ENCODE results near the gene XYLT1.

The XYLT1 gene

DNA sequence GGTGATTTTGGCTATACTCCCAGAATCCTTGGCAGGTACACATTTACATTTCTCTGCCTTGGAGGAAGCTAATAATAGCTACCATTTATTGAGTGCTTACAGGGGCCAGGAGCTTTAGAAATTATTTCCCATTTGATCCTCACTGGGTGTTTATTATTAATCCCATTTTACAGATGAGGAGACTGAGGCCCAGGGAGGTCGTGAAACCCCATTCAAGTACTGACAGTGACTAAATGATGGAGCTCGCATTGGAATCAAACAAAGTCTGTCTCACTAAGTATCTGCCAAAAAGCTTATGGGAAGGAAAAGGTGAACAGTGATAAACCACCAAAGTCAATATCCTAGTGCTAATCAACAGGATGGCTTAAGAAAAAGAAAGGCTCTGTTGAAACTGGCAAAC, 33.3 kb upstream of the XYLT1 start:
- Mint-ChIP-seq H3K9me3 (peaks cover 20% of the 10 kb centered on the region), H3K4me1 (no peaks in the 10 kb centered on the region), H3K36me3 (ENCODE audit: low read depth) (peaks cover 6% of the 10 kb centered on the region), H3K4me3 (no peak overlapping the region), H3K27me3 (ENCODE audit: low read depth) (peaks cover 17% of the 10 kb centered on the region), H3K27ac (no peak overlapping the region)
- TF ChIP-seq, protein P1, sequence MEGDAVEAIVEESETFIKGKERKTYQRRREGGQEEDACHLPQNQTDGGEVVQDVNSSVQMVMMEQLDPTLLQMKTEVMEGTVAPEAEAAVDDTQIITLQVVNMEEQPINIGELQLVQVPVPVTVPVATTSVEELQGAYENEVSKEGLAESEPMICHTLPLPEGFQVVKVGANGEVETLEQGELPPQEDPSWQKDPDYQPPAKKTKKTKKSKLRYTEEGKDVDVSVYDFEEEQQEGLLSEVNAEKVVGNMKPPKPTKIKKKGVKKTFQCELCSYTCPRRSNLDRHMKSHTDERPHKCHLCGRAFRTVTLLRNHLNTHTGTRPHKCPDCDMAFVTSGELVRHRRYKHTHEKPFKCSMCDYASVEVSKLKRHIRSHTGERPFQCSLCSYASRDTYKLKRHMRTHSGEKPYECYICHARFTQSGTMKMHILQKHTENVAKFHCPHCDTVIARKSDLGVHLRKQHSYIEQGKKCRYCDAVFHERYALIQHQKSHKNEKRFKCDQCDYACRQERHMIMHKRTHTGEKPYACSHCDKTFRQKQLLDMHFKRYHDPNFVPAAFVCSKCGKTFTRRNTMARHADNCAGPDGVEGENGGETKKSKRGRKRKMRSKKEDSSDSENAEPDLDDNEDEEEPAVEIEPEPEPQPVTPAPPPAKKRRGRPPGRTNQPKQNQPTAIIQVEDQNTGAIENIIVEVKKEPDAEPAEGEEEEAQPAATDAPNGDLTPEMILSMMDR (IDR thresholded peaks at IDR 0.05; ENCODE audit: unreplicated experiment in 3 of 3) = no peak

DNA sequence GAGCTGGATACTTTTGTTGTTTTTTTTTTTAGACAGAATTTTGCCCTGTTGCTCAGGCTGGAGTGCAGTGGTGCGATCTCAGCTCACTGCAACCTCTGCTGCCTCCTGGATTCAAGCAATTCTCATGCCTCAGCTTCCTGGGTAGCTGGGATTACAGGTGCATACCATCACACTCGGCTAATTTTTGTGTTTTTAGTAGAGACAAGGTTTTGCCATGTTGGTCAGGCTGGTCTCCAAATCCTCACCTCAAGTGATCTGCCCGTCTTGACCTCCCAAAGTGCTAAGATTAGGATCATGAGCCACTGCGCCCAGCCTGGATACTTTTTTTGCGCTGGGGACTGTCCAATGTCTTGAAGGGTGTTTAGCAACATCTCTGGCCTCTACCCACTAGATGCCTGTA, 32.6 kb upstream of the XYLT1 start:
- H3K27me3 Mint-ChIP-seq (ENCODE audit: low read depth) = peaks cover 19% of the 10 kb centered on the region
- H3K4me1 Mint-ChIP-seq = no peaks in the 10 kb centered on the region
- H3K27ac Mint-ChIP-seq = no peak overlapping the region
- peaks cover 16% of the 10 kb centered on the region for H3K9me3 Mint-ChIP-seq
- TF ChIP-seq, protein P1 (IDR thresholded peaks at IDR 0.05; ENCODE audit: unreplicated experiment in 3 of 3) = no peak
- H3K36me3 Mint-ChIP-seq (ENCODE audit: low read depth) = peaks cover 6% of the 10 kb centered on the region
- no peak overlapping the region for H3K4me3 Mint-ChIP-seq

DNA sequence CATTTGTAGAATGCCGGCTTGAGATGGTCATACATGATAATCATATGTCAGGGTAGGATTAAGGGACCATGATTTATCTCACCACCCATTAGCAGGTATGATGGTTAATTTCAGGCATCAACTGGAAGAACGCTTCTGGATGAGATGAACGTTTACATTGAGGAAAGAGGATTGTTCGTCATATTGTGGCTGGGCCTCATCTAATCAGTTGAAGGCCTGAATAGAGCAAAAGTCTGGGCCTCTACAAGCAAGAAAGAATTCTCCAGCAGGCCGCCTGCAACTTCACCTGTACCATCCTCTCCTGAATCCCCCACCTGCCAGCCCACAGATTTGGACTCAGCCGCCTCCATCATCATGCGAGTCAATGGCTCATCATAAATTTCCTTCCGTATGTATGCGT, 30.6 kb upstream of the XYLT1 start:
- Mint-ChIP-seq H3K4me3 (no peak overlapping the region), H3K9me3 (peaks cover 10% of the 10 kb centered on the region), H3K27me3 (ENCODE audit: low read depth) (peaks cover 22% of the 10 kb centered on the region), H3K36me3 (ENCODE audit: low read depth) (peaks cover 6% of the 10 kb centered on the region), H3K4me1 (no peaks in the 10 kb centered on the region), H3K27ac (no peak overlapping the region)
- TF ChIP-seq, protein P1 (IDR thresholded peaks at IDR 0.05; ENCODE audit: unreplicated experiment in 3 of 3) = no peak

DNA sequence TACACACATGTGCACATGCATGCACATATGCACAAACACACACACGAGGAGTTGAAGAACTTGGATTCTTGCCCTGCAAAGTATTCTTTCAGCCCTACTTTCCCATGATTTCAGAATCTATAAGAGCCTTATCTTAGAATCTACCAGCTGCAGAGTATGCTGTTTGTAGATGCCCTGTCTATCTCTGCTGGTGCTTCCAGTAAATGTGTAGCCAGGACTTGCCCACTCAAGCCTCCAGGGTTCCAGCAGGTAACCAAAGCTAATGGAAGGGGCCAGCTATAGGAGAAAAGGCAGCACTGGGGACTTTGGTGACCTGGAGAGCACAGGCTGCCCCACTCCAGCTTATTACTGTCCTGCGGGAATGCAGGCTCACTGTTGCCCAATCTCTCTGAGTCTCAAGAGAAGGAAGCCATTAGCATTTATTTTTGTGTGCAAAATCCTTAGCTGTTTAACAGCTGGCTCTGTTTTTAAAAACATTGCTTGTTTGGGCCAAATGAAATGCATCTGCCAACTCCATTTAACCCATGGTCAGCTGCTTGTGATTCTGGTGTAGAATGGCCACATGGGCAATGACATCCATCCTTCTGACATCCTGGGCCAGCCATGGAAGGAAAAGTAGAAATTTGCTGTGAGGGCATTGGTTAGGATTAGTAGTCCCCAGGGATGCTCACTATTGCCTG, 28.6 kb upstream of the XYLT1 start:
- Mint-ChIP-seq H3K27me3 (ENCODE audit: low read depth) (peaks cover 25% of the 10 kb centered on the region), H3K27ac (no peak overlapping the region), H3K4me3 (no peak overlapping the region), H3K9me3 (peaks cover 7% of the 10 kb centered on the region), H3K36me3 (ENCODE audit: low read depth) (peaks cover 3% of the 10 kb centered on the region), H3K4me1 (no peaks in the 10 kb centered on the region)
- TF ChIP-seq, protein P1 (IDR thresholded peaks at IDR 0.05; ENCODE audit: unreplicated experiment in 3 of 3) = no peak

DNA sequence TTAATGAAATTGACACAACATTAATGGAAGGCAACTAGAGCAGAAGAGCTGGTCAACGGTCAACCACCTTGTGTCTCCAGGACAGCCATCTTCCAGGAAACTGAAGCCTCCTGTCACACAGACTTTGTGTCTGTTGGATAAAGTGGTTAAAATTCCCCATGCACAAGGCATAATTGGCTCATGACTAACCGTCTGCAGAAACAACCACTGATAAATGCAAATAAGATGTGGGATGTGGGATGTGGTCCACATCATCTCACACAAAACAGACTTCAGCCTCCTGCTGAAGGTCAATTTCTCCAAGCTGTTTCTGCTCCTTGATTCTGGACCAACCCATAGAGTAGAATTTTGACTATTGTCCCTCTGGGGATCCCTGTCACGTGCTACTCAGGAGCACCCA, 26.9 kb upstream of the XYLT1 start:
- H3K27me3 Mint-ChIP-seq (ENCODE audit: low read depth) = peaks cover 22% of the 10 kb centered on the region
- no peaks in the 10 kb centered on the region for H3K4me1 Mint-ChIP-seq
- no peaks in the 10 kb centered on the region for H3K36me3 Mint-ChIP-seq (ENCODE audit: low read depth)
- no peak overlapping the region for H3K27ac Mint-ChIP-seq
- H3K4me3 Mint-ChIP-seq = no peak overlapping the region
- TF ChIP-seq, protein P1 (IDR thresholded peaks at IDR 0.05; ENCODE audit: unreplicated experiment in 3 of 3) = no peak
- H3K9me3 Mint-ChIP-seq = no peaks in the 10 kb centered on the region

DNA sequence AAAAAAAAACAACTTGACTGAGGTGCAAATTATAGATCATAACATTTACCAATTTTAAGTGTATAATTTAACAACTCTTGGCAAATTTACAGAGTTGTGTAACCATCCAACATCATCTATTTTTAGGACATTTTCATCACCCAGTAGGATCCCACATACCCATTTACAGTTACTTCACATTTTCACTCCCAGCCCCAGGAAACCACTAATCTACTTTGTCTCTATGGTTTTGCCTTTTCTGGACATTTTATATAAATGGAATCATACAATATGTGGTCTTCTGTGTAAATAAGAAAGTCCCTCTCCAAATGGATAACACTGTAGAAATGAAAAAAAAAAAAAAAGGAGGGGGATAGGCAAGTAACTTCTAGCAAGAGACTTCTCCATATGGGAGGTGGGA, 26.1 kb upstream of the XYLT1 start:
- no peak overlapping the region for H3K27ac Mint-ChIP-seq
- H3K9me3 Mint-ChIP-seq = no peaks in the 10 kb centered on the region
- H3K27me3 Mint-ChIP-seq (ENCODE audit: low read depth) = peaks cover 22% of the 10 kb centered on the region
- TF ChIP-seq, protein P1 (IDR thresholded peaks at IDR 0.05; ENCODE audit: unreplicated experiment in 3 of 3) = no peak
- no peaks in the 10 kb centered on the region for H3K4me1 Mint-ChIP-seq
- H3K36me3 Mint-ChIP-seq (ENCODE audit: low read depth) = no peaks in the 10 kb centered on the region
- H3K4me3 Mint-ChIP-seq = no peak overlapping the region

All from nephron (organoid).